MM.1S (cell line): Measurements from ENCODE around the gene TUBGCP6.

Experiments used
- CTCF ChIP-seq: fragments of 300-600 bp; sonication (generic); IDR thresholded peaks from 2 replicates; pipeline ENCODE4 v1.5.1; 2016; ENCODE audit warnings: antibody characterized with exemption, low read length, mixed read lengths
- EZH2 ChIP-seq: fragments of 300-600 bp; sonication (generic); optimal IDR thresholded peaks from 2 replicates; pipeline ENCODE3; 2017; ENCODE audit warnings: low read depth, mild to moderate bottlenecking, antibody characterized with exemption, low read length, mixed read lengths
- EZH2phosphoT487 ChIP-seq: fragments of 300-600 bp; sonication (generic); IDR thresholded peaks from 2 replicates; pipeline ENCODE4 v1.6.1; 2018; ENCODE audit warnings: antibody characterized with exemption, low read length

DNA sequence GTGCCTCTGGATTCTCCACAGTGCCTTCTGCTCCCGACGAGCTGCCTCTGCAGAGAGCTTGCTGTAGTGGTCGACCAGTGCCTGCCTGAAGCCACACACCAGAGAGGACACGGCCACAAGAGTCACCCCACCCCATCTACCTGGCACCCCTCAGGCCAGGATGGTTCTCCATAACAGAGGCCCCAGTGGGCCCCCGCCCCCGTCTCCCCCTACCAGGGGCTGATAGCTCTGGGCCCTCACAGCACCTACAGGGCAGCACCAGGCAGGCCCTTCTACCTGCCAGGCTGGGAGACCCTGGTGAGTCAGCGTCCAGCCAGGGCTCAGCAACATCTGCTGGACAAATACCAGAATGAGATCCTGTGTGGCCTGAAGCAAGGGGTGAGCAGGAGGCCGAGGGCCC lies 22.3 kb downstream of the TUBGCP6 start:
- no peak for TF ChIP-seq CTCF
- TF ChIP-seq EZH2 = no peak
- TF ChIP-seq EZH2phosphoT487 = no peak
